Left ventricle myocardium inferior (tissue), 1 donor: Measurements from ENCODE around the gene PLA2G2C. TPM values are rescaled to one million over a fixed set of nuclear protein-coding genes. Genes with fewer than 3 reads are reported as not detected.
"Not testable (repeated sequence)": the region's sequence is repeated elsewhere in the genome, so short reads cannot be mapped to it uniquely, and the experiment has no call there.

Experiments used
- DNase-seq: peaks from one replicate; pipeline ENCODE4 v3.0.0-alpha.2; 2020
- H3K27ac ChIP-seq: fragments of 200-600 bp; replicated peaks from 2 replicates; pipeline ENCODE4 v1.8.0; 2021
- H3K27me3 ChIP-seq: fragments of 200-600 bp; 2 replicates; pipeline ENCODE4 v1.8.0; 2021; ENCODE audit warnings: low read depth
- H3K36me3 ChIP-seq: fragments of 200-600 bp; 2 replicates; pipeline ENCODE4 v1.8.0; 2021
- H3K4me1 ChIP-seq: fragments of 200-600 bp; 2 replicates; pipeline ENCODE4 v1.8.0; 2021
- H3K4me3 ChIP-seq: fragments of 200-600 bp; 2 replicates; pipeline ENCODE4 v1.8.0; 2021; ENCODE audit warnings: mild to moderate bottlenecking, moderate library complexity
- H3K9me3 ChIP-seq: fragments of 200-600 bp; replicated peaks from 2 replicates; pipeline ENCODE4 v1.8.0; 2021
- intact Hi-C: fragments of 100-400 bp; cut with micrococcal nuclease; formaldehyde crosslinking; loops from one replicate; pipeline ENCODE4 v1.11.0; 2022
- total RNA-seq: library from RNA; stranded (reverse); fragmentation: NEBNext Ultra II Directional; extraction: Animal tissue kit (Norgen Biotek cat#: 25700); gene quantifications from one replicate; pipeline ENCODE4 v1.2.1, GENCODE V29; 2021
- TF ChIP-seq, protein P1 (sequence below): fragments of 200-600 bp; IDR thresholded peaks from 2 replicates; pipeline ENCODE4 v1.8.0; 2021; ENCODE audit warnings: antibody characterized with exemption, mild to moderate bottlenecking, borderline replicate concordance
- donor health status: DM: no; HTN: yes; CAD: no; lungs with severe emphysema.

PLA2G2C gene
- total RNA-seq, 1 donor from 2014 or later: not detected

DNA sequence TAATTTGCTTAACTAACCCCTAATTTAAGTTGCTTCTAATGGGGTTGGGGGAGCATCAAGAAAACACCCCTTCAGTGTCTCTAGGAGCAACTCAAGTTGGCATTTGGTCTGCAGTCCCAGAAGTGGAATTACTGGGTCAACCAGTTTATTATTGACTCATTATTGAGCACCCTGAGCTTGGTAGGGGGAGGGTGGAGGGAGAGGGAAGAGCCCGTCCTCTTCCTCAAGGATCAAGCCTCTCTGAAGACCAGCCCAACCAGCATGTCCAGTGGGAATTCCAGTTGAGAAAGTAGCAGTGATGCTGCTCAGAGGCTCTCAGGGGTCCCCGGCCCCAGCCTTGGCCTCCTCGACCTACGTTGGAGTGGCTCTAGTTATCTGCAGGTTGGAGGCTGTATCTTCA is 49.3 kb downstream of the PLA2G2C start:
- intact Hi-C loops: no loop called here
- no peaks in the 10 kb centered on the region for H3K9me3 ChIP-seq
- H3K4me3 ChIP-seq: no peak overlapping the region
- no peak for DNase-seq
- TF ChIP-seq, protein P1, sequence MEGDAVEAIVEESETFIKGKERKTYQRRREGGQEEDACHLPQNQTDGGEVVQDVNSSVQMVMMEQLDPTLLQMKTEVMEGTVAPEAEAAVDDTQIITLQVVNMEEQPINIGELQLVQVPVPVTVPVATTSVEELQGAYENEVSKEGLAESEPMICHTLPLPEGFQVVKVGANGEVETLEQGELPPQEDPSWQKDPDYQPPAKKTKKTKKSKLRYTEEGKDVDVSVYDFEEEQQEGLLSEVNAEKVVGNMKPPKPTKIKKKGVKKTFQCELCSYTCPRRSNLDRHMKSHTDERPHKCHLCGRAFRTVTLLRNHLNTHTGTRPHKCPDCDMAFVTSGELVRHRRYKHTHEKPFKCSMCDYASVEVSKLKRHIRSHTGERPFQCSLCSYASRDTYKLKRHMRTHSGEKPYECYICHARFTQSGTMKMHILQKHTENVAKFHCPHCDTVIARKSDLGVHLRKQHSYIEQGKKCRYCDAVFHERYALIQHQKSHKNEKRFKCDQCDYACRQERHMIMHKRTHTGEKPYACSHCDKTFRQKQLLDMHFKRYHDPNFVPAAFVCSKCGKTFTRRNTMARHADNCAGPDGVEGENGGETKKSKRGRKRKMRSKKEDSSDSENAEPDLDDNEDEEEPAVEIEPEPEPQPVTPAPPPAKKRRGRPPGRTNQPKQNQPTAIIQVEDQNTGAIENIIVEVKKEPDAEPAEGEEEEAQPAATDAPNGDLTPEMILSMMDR: no peak
- no peak overlapping the region for H3K27ac ChIP-seq
- H3K36me3 ChIP-seq: no peaks in the 10 kb centered on the region
- peaks cover 26% of the 10 kb centered on the region for H3K27me3 ChIP-seq
- no peaks in the 10 kb centered on the region for H3K4me1 ChIP-seq

DNA sequence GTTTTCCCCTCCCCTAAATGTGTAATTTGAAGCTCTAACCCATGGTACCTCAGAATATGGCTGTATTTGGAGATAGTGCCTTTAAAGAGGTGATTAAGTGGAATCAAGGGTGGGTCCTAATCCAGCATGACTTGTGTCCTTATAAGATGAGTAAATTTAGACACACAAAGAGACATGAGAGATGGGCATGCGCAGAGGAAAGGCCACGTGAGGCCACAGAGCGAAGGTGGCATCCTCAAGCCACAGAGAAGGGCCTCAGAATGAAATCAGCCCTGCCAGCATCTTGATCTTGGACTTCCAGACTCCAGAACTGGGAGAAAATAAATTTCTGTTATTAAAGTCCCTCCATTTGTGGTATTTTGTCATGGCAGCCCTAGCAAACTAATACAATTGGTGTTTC is 50.1 kb downstream of the PLA2G2C start:
- intact Hi-C loops: no loop called here
- H3K9me3 ChIP-seq: no peaks in the 10 kb centered on the region
- TF ChIP-seq, protein P1: no peak
- H3K27me3 ChIP-seq: peaks cover 26% of the 10 kb centered on the region
- H3K36me3 ChIP-seq: no peaks in the 10 kb centered on the region
- H3K4me3 ChIP-seq: no peak overlapping the region
- H3K27ac ChIP-seq: no peak overlapping the region
- no peak for DNase-seq
- no peaks in the 10 kb centered on the region for H3K4me1 ChIP-seq

DNA sequence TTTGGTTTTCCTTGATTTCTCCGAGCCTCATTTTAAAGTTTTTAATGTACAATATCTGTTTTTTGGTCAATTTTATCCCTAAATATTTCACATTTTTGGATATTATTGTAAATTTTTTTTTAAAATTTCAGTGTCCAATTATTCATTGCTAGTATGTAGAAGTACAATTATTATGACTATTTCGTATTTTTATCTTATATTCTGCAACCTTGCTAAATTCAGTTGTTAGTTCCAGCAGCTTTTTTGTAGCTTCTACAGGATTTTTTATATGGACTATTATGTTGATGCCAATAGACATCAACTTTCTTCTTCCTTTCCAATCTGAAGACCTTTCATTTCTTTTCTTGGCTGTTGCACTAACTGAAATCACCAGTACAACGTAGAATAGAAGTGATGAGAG is 51.3 kb downstream of the PLA2G2C start:
- TF ChIP-seq, protein P1: no peak
- intact Hi-C loops: no loop called here
- Histone ChIP-seq H3K4me1 (no peaks in the 10 kb centered on the region), H3K36me3 (no peaks in the 10 kb centered on the region), H3K27me3 (peaks cover 20% of the 10 kb centered on the region), H3K27ac (no peak overlapping the region), H3K4me3 (no peak overlapping the region), H3K9me3 (peaks cover 4% of the 10 kb centered on the region)
- no peak for DNase-seq

DNA sequence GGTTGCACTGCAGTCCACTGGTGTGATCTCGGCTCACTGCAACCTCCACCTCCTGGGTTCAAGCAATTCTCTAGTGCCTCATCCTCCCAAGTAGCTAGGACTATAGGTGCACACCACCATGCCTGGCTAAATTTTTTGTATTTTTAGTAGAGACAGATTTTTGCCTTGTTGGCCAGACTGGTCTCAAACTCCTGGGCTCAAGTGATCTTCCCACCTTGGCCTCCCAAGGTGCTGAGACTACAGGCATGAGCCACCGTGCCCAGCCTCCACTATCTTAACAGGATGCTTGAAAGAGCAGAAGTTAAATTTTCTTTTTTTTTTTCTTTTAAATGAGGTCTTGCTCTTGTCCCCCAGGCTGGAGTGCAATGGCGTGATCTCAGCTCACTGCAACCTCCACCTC is 55.8 kb downstream of the PLA2G2C start:
- peaks cover 16% of the 10 kb centered on the region for H3K27me3 ChIP-seq
- DNase-seq, H3K4me3 ChIP-seq, H3K27ac ChIP-seq, H3K9me3 ChIP-seq, H3K36me3 ChIP-seq, H3K4me1 ChIP-seq, intact Hi-C loops: not testable (repeated sequence)

DNA sequence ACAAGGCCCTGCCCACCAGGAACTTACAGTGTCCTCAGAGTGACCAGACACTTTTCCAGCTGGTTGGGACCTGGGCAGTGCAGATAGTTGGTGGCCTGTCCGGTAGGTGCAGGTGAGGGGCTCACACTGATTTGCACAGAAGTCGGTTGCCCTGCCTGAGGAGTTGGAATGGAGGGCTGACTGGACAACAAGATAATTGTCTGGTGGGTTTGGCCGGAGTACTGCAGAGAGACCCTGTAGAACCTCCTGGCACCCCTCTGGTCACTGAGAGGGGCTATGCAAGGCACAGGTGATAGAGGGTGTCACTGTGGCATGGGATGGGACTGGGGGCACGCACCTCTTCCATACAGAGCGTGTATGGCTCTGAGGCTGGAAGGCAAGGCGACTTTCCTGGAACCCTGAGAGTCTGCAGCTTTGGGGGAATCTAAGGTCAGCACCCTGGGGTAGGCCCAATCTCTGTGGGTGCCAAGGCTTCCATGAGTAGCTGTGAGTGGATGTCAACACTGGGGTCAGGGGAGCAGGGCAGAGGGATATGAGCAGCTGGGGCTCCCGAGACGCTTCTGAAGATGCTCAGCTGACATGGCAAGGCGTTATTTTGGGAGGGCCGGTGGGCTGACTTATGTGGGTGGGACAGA is 59.4 kb downstream of the PLA2G2C start:
- Histone ChIP-seq H3K27me3 (peaks cover 12% of the 10 kb centered on the region), H3K4me3 (no peak overlapping the region), H3K9me3 (peaks cover 10% of the 10 kb centered on the region), H3K27ac (no peak overlapping the region), H3K4me1 (peaks cover 11% of the 10 kb centered on the region), H3K36me3 (no peaks in the 10 kb centered on the region)
- intact Hi-C loops: no loop called here
- no peak for DNase-seq
- TF ChIP-seq, protein P1: no peak

DNA sequence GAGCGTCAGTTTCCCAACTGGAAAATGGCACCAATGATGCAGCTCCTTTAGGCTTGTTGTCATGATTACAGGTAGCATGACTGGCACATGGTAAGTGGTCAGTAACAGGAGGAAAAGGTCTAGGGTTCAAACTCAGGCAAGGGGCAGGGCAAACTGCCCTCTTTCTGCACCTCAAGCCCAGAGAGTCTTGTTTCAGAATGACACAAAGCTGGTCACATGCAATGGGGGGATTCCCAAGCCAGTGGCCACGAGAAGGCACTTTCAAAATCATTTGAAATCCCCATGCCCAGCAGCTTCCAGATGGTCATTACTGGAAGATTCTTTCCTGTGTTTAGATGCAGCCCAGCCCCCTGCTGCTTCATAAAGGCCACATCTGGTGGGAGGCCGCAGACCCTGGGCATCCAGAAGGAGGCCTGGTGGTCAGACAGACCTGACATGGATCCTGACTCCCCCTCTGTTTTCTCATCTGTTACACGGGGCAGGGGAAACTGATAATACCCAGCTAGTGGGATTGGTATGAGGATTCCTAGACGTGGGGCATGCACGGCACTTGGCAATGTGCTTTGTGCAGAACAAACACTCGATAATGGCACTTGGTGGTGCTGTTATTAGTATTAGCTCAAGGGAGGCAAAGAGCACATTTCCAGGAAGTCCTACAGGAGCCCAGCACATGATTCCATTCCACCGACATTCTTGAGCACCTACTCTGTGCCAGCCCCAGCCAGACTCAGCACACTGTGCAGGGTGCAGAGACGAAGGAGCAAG is 60.1 kb downstream of the PLA2G2C start:
- no peak overlapping the region for H3K4me3 ChIP-seq
- no peak overlapping the region for H3K27ac ChIP-seq
- H3K27me3 ChIP-seq: peaks cover 19% of the 10 kb centered on the region
- H3K36me3 ChIP-seq: no peaks in the 10 kb centered on the region
- TF ChIP-seq, protein P1: no peak
- intact Hi-C loops: no loop called here
- no peak for DNase-seq
- H3K9me3 ChIP-seq: peaks cover 10% of the 10 kb centered on the region
- peaks cover 11% of the 10 kb centered on the region for H3K4me1 ChIP-seq
